PFSK-1 (cell line): ENCODE data around the gene TECR.

ENCODE experiments used
- FOXP2 ChIP-seq: optimal IDR thresholded peaks from 2 replicates; pipeline ENCODE3; 2011; ENCODE audit warnings: borderline replicate concordance, control low read depth, inconsistent platforms; ENCODE audit not compliant: insufficient read depth; ENCODE audit errors: extremely low read length, extremely low read depth
- POLR2AphosphoS5 ChIP-seq: IDR thresholded peaks from 2 replicates; pipeline ENCODE4 v1.6.1; 2012; ENCODE audit warnings: low read depth, mild to moderate bottlenecking, control low read depth, low read length, moderate library complexity
- REST ChIP-seq, 2 experiments: IDR thresholded peaks; 2 replicates each; pipeline versions ENCODE4 v1.6.1 to v1.8.0; 2011 to 2012; ENCODE audit warnings: low read depth in 2 of 2, low read length in 2 of 2, control low read depth in 1 of 2, inconsistent platforms in 1 of 2, mild to moderate bottlenecking in 1 of 2, moderate library complexity in 1 of 2; ENCODE audit not compliant: insufficient read depth in 1 of 2
- TAF1 ChIP-seq: IDR thresholded peaks from 2 replicates; pipeline ENCODE4 v1.6.1; 2012; ENCODE audit warnings: low read length, control low read depth, borderline replicate concordance; ENCODE audit not compliant: insufficient read depth

- no peak for TF ChIP-seq REST (IDR thresholded peaks at IDR 0.05; ENCODE audit: insufficient read depth in 1 of 2, low read depth in 2 of 2, low read length in 2 of 2)
- TF ChIP-seq FOXP2 = no peak
- TF ChIP-seq TAF1 = no peak
- no peak for TF ChIP-seq POLR2AphosphoS5
Measured at GRCh38 chr19:14554382-14554812, 25.0 kb downstream of the TECR start.
